Hepatocyte (in vitro differentiated cells): ENCODE data around the gene SHROOM2. TPM values are rescaled to one million over a fixed set of nuclear protein-coding genes. Genes with fewer than 3 reads are reported as not detected.

ENCODE experiments used
- DNase-seq: peaks from one replicate; pipeline ENCODE4 v3.0.0-alpha.2; 2016; ENCODE audit warnings: low spot score
- H2AFZ ChIP-seq: fragments of 200-600 bp; sonication (generic); 2 replicates; pipeline ENCODE4 v1.6.0; 2016; ENCODE audit warnings: antibody characterized with exemption, mild to moderate bottlenecking
- H3K27ac ChIP-seq: fragments of 200-600 bp; sonication (generic); 2 replicates; pipeline ENCODE4 v1.5.1; 2016; ENCODE audit warnings: mild to moderate bottlenecking
- H3K27me3 ChIP-seq: fragments of 200-600 bp; sonication (generic); 2 replicates; pipeline ENCODE4 v1.6.1; 2016
- H3K36me3 ChIP-seq: fragments of 200-600 bp; sonication (generic); replicated peaks from 2 replicates; pipeline ENCODE4 v1.5.1; 2016; ENCODE audit warnings: low read depth; ENCODE audit not compliant: insufficient read depth
- H3K4me1 ChIP-seq: fragments of 200-600 bp; sonication (generic); 2 replicates; pipeline ENCODE4 v1.5.1; 2016; ENCODE audit warnings: mild to moderate bottlenecking, moderate library complexity; ENCODE audit not compliant: insufficient read depth
- H3K4me2 ChIP-seq: fragments of 200-600 bp; sonication (generic); 2 replicates; pipeline ENCODE4 v1.6.0; 2016
- H3K4me3 ChIP-seq: fragments of 200-600 bp; sonication (generic); 2 replicates; pipeline ENCODE4 v1.5.1; 2016; ENCODE audit warnings: mild to moderate bottlenecking
- H3K79me2 ChIP-seq: fragments of 200-600 bp; sonication (generic); 2 replicates; pipeline ENCODE4 v1.6.0; 2017; ENCODE audit warnings: mild to moderate bottlenecking
- H3K9me2 ChIP-seq: fragments of 200-600 bp; sonication (generic); replicated peaks from 2 replicates; pipeline ENCODE4 v1.6.0; 2017; ENCODE audit warnings: mild to moderate bottlenecking; ENCODE audit not compliant: insufficient read depth
- H3K9me3 ChIP-seq: fragments of 200-600 bp; sonication (generic); 2 replicates; pipeline ENCODE4 v1.5.1; 2016; ENCODE audit warnings: low read depth, mild to moderate bottlenecking
- H4K20me1 ChIP-seq: fragments of 200-600 bp; sonication (generic); 2 replicates; pipeline ENCODE4 v1.6.0; 2016; ENCODE audit warnings: mild to moderate bottlenecking; ENCODE audit not compliant: insufficient read depth, poor library complexity, severe bottlenecking
- CTCF ChIP-seq: fragments of 200-600 bp; sonication (generic); IDR thresholded peaks from 2 replicates; pipeline ENCODE4 v1.5.1; 2016; ENCODE audit warnings: antibody characterized with exemption, mild to moderate bottlenecking; ENCODE audit not compliant: poor library complexity
- EZH2 ChIP-seq: fragments of 200-600 bp; sonication (generic); IDR thresholded peaks from 2 replicates; pipeline ENCODE4 v1.6.1; 2016; ENCODE audit warnings: antibody characterized with exemption, mild to moderate bottlenecking, borderline replicate concordance
- EZH2phosphoT487 ChIP-seq: fragments of 200-600 bp; sonication (generic); IDR thresholded peaks from one replicate; pipeline ENCODE4 v1.6.1; 2018; ENCODE audit warnings: antibody characterized with exemption, mild to moderate bottlenecking, low read depth, moderate library complexity; ENCODE audit not compliant: unreplicated experiment, severe bottlenecking
- WGBS: methylation state at CpG from one replicate; pipeline ENCODE4 v1.1.6; 2016; ENCODE audit warnings: low lambda C conversion rate; ENCODE audit errors: missing lambda C conversion rate; 5-methylcytosine and 5-hydroxymethylcytosine counted together
- polyA plus RNA-seq: library from polyadenylated mRNA; unstranded; fragments of >200 nt; fragmentation: Nextera tagmentation; extraction: Ambion mirVana; gene quantifications from 2 replicates; pipeline ENCODE4 v1.2.1, GENCODE V29; 2016
- total RNA-seq: library from RNA; depleted of rRNA; stranded (reverse); fragments of >200 nt; gene quantifications from 2 replicates; pipeline ENCODE4 v1.2.3, GENCODE V29; 2014

SHROOM2 gene
- total and polyA plus RNA-seq, 2 experiments from 2014 or later = 6.9 to 8.5 TPM

DNA sequence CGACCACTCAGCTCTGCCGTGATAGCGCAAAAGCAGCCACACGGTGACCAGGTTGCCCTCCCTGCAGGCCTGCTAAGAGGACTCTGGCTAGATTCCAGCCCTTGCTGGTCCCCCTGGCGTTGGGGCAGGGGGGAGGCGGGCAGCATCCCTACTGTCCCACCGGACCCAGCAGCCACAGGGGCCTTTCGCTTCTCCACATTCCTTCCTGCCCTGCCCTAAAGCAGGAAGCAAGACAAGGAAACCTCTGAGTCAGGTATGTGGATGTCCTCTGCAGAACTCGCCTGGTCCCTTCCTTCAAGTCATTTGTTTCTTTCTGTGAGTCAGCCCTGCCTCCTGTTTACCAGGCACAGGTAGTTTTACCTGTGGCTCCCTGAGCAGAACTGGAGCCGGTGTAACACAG lies 120.7 kb downstream of the SHROOM2 start:
- no peaks in the 10 kb centered on the region for H3K9me2 ChIP-seq
- H3K4me2 ChIP-seq = no peak overlapping the region
- no peak overlapping the region for H3K4me3 ChIP-seq
- DNase-seq = peak; percentile 11
- no peaks in the 10 kb centered on the region for H3K36me3 ChIP-seq
- H2AFZ ChIP-seq = no peak overlapping the region
- H3K27ac ChIP-seq = peak overlapping the region; percentile 63
- H3K79me2 ChIP-seq = no peaks in the 10 kb centered on the region
- no peaks in the 10 kb centered on the region for H4K20me1 ChIP-seq
- TF ChIP-seq EZH2 (no peak), EZH2phosphoT487 (no peak), CTCF (no peak)
- WGBS = 82% methylated on average over 10 of the region's 10 CpGs
- H3K9me3 ChIP-seq = no peaks in the 10 kb centered on the region
- no peaks in the 10 kb centered on the region for H3K27me3 ChIP-seq
- H3K4me1 ChIP-seq = no peaks in the 10 kb centered on the region

DNA sequence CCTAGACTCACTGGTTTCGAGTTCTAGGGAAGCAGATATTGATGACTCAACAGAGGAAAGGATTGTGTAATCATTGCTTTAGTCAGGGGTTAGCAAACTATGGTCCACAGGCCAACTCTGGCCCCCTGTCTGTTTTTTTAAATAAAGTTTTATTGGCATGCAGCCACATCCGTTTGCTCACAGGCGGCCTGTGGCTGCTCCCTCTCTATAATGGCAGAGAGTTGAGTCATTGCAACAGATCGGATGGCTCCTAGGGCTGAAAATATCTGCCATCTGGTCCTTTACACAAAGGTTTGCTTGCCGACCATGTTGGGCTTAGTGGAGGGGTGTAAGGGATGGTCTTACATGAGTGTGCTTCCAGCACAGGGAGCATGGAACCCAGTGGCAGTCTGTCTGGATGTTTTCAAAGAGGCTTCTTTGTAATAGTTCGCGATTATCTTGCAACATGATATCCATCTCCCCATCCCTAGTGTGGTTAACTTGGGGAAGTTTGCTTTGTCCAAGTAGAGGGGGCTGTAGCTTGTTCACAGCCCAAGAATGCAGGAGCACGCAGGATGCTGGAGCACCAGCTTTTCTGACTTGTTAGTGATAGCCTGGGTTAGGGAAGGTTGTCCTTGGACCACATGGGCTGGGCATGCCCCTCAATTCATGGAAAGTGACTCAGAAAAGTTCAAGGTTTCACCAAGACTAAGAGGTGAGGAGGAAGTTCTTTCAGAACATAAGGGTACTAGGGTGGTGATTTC lies 121.6 kb downstream of the SHROOM2 start:
- Histone ChIP-seq H3K36me3 (no peaks in the 10 kb centered on the region), H3K27me3 (no peaks in the 10 kb centered on the region), H3K4me3 (no peak overlapping the region), H3K9me3 (no peaks in the 10 kb centered on the region), H4K20me1 (no peaks in the 10 kb centered on the region), H2AFZ (no peak overlapping the region), H3K27ac (peak overlapping the region; percentile 63), H3K79me2 (no peaks in the 10 kb centered on the region), H3K4me2 (no peak overlapping the region), H3K4me1 (no peaks in the 10 kb centered on the region), H3K9me2 (no peaks in the 10 kb centered on the region)
- no peak for TF ChIP-seq CTCF
- TF ChIP-seq EZH2 = no peak
- no peak for TF ChIP-seq EZH2phosphoT487
- DNase-seq = no peak
- 73% methylated on average over 8 of the region's 8 CpGs for WGBS

GRCh38 chrX:9909254-9909653 lies 123.0 kb downstream of the SHROOM2 start:
- H3K36me3 ChIP-seq = no peaks in the 10 kb centered on the region
- no peaks in the 10 kb centered on the region for H3K9me2 ChIP-seq
- no peak overlapping the region for H3K27ac ChIP-seq
- H4K20me1 ChIP-seq = no peaks in the 10 kb centered on the region
- H3K4me2 ChIP-seq = no peak overlapping the region
- H3K27me3 ChIP-seq = no peaks in the 10 kb centered on the region
- H3K4me1 ChIP-seq = no peaks in the 10 kb centered on the region
- WGBS = 83% methylated on average over 6 of the region's 6 CpGs
- no peaks in the 10 kb centered on the region for H3K9me3 ChIP-seq
- H2AFZ ChIP-seq = no peak overlapping the region
- H3K79me2 ChIP-seq = no peaks in the 10 kb centered on the region
- H3K4me3 ChIP-seq = no peak overlapping the region
- TF ChIP-seq EZH2 (no peak), EZH2phosphoT487 (no peak), CTCF (no peak)
- no peak for DNase-seq
